ENCODE measurements around the gene LUZP2. TPM values are rescaled to one million over a fixed set of nuclear protein-coding genes. Genes with fewer than 3 reads are reported as not detected.

LUZP2 gene
- total and polyA plus RNA-seq, 2 of the 8 experiments (the other 6 are each of a cell fraction or from before 2014, with no cell fraction given) = 0.79 to 1.5 TPM

GRCh38 chr11:24861440-24861839, 364.6 kb downstream of the LUZP2 start (continued):
- TF ChIP-seq CBX5 (IDR thresholded peaks at IDR 0.05; ENCODE audit: low read depth, low read length) = no peak
- TF ChIP-seq CHD2 (IDR thresholded peaks at IDR 0.05; ENCODE audit: low read length) = no peak
- TF ChIP-seq EP300 (IDR thresholded peaks at IDR 0.05; ENCODE audit: borderline replicate concordance in 1 of 2, low read depth in 2 of 2, low read length in 2 of 2) = no peak
- TF ChIP-seq TAF1 (IDR thresholded peaks at IDR 0.05; ENCODE audit: low read depth, low read length) = no peak

All from H1 (cell line).